GM23338 (cell line): ENCODE results near the gene MUC12. TPM values are rescaled to one million over a fixed set of nuclear protein-coding genes. Genes with fewer than 3 reads are reported as not detected.

Experiments
- ATAC-seq: fragments of 200-7000 bp; cut with Tn5 transposase; 3 replicates; pipeline ENCODE4 v1.9.1; 2020
- DNase-seq: peaks from one replicate; pipeline ENCODE4 v3.0.0-alpha.2; 2015; ENCODE audit warnings: low spot score
- H2AFZ ChIP-seq: fragments of 200-600 bp; sonication (generic); 2 replicates; pipeline ENCODE4 v1.8.0; 2016; ENCODE audit warnings: antibody characterized with exemption, mild to moderate bottlenecking, moderate library complexity
- H3F3A ChIP-seq: fragments of 200-600 bp; sonication (generic); replicated peaks from 2 replicates; pipeline ENCODE4 v1.8.0; 2017; ENCODE audit warnings: antibody characterized with exemption, mixed run types, low read depth
- H3K27ac ChIP-seq: fragments of 200-600 bp; sonication (generic); 2 replicates; pipeline ENCODE4 v1.6.1; 2016; ENCODE audit warnings: low read depth
- H3K27me3 ChIP-seq: fragments of 200-600 bp; sonication (generic); 2 replicates; pipeline ENCODE4 v1.8.0; 2016; ENCODE audit warnings: mild to moderate bottlenecking, mixed run types, moderate library complexity; ENCODE audit not compliant: insufficient read depth
- H3K36me3 ChIP-seq: fragments of 200-600 bp; sonication (generic); 2 replicates; pipeline ENCODE4 v1.8.0; 2016; ENCODE audit warnings: mild to moderate bottlenecking; ENCODE audit not compliant: insufficient read depth
- H3K4me1 ChIP-seq: fragments of 200-600 bp; sonication (generic); 2 replicates; pipeline ENCODE4 v1.8.0; 2016; ENCODE audit warnings: mild to moderate bottlenecking, moderate library complexity; ENCODE audit not compliant: insufficient read depth
- H3K4me2 ChIP-seq: fragments of 200-600 bp; sonication (generic); 2 replicates; pipeline ENCODE4 v1.7.1; 2017; ENCODE audit warnings: mixed run types
- H3K4me3 ChIP-seq: fragments of 200-600 bp; sonication (generic); 2 replicates; pipeline ENCODE4 v1.6.1; 2016; ENCODE audit warnings: mixed run types
- H3K79me2 ChIP-seq: fragments of 200-600 bp; sonication (generic); replicated peaks from 2 replicates; pipeline ENCODE4 v1.8.0; 2017; ENCODE audit warnings: mild to moderate bottlenecking; ENCODE audit not compliant: insufficient read depth
- H3K9me2 ChIP-seq: fragments of 200-600 bp; sonication (generic); 2 replicates; pipeline ENCODE4 v1.8.0; 2017; ENCODE audit not compliant: insufficient read depth
- H4K20me1 ChIP-seq: fragments of 200-600 bp; sonication (generic); replicated peaks from 2 replicates; pipeline ENCODE4 v1.8.0; 2017; ENCODE audit warnings: mild to moderate bottlenecking; ENCODE audit not compliant: insufficient read depth
- H3K27ac Mint-ChIP-seq: 2 replicates; pipeline ENCODE4 v1.8.0; 2020; ENCODE audit warnings: inconsistent platforms, mild to moderate bottlenecking, moderate library complexity, mixed read lengths
- H3K27me3 Mint-ChIP-seq: 3 replicates; pipeline ENCODE4 v1.8.0; 2022; ENCODE audit warnings: low read depth, mild to moderate bottlenecking, moderate library complexity, mixed read lengths, inconsistent platforms; ENCODE audit not compliant: insufficient read depth, poor library complexity
- H3K36me3 Mint-ChIP-seq: 3 replicates; pipeline ENCODE4 v1.8.0; 2021; ENCODE audit warnings: low read depth, mild to moderate bottlenecking, inconsistent platforms, moderate library complexity, mixed read lengths
- H3K4me1 Mint-ChIP-seq: 3 replicates; pipeline ENCODE4 v1.8.0; 2020; ENCODE audit warnings: mild to moderate bottlenecking, inconsistent platforms, mixed read lengths
- H3K4me3 Mint-ChIP-seq: 3 replicates; pipeline ENCODE4 v1.8.0; 2021; ENCODE audit warnings: moderate library complexity, mild to moderate bottlenecking, inconsistent platforms, mixed read lengths
- H3K9me3 Mint-ChIP-seq: 3 replicates; pipeline ENCODE4 v1.8.0; 2020; ENCODE audit warnings: moderate library complexity, mild to moderate bottlenecking, inconsistent platforms, mixed read lengths
- EZH2 ChIP-seq: fragments of 200-600 bp; sonication (generic); IDR thresholded peaks from one replicate; pipeline ENCODE4 v1.8.0; 2017; ENCODE audit warnings: antibody characterized with exemption, mild to moderate bottlenecking, low read depth; ENCODE audit not compliant: unreplicated experiment
- EZH2phosphoT487 ChIP-seq: fragments of 200-600 bp; sonication (generic); IDR thresholded peaks from one replicate; pipeline ENCODE4 v1.8.1; 2018; ENCODE audit warnings: antibody characterized with exemption; ENCODE audit not compliant: unreplicated experiment
- JUNB ChIP-seq: IDR thresholded peaks from one replicate; pipeline ENCODE4 v1.6.1; 2016; ENCODE audit warnings: antibody characterized with exemption; ENCODE audit not compliant: unreplicated experiment
- NANOG ChIP-seq: IDR thresholded peaks from 2 replicates; pipeline ENCODE4 v1.6.1; 2016; ENCODE audit warnings: antibody characterized with exemption, borderline replicate concordance
- POLR2AphosphoS5 ChIP-seq: IDR thresholded peaks from 2 replicates; pipeline ENCODE4 v1.6.1; 2016; ENCODE audit warnings: antibody characterized with exemption, low read depth
- STAT1 ChIP-seq: IDR thresholded peaks from one replicate; pipeline ENCODE4 v1.6.1; 2016; ENCODE audit warnings: antibody characterized with exemption; ENCODE audit not compliant: unreplicated experiment
- ZNF114 ChIP-seq: fragments of 250-450 bp; sonication (Bioruptor Pico); IDR thresholded peaks from 2 replicates; pipeline ENCODE4 v1.5.0; 2020; ENCODE audit warnings: mild to moderate bottlenecking, moderate library complexity
- polyA plus RNA-seq: library from polyadenylated mRNA; unstranded; fragments of >200 nt; fragmentation: Nextera tagmentation; extraction: Ambion mirVana; gene quantifications from 2 replicates; pipeline ENCODE4 v1.2.1, GENCODE V29; 2016
- total RNA-seq: library from RNA; depleted of rRNA; stranded (reverse); fragments of >200 nt; shearing (Covaris generic); gene quantifications from 2 replicates; pipeline ENCODE4 v1.2.3, GENCODE V29; 2014
- TF ChIP-seq, protein P1 (sequence below): IDR thresholded peaks from 2 replicates; pipeline ENCODE4 v1.6.1; 2016; ENCODE audit warnings: antibody characterized with exemption
- TF ChIP-seq, protein P2 (sequence below): IDR thresholded peaks from one replicate; pipeline ENCODE4 v1.6.1; 2018; ENCODE audit warnings: antibody characterized with exemption; ENCODE audit not compliant: unreplicated experiment
- TF ChIP-seq, protein P3 (sequence below), 2 experiments: fragments of 200-600 bp in 1 of 2; sonication (generic) in 1 of 2; conservative IDR thresholded peaks; 2 replicates each; pipeline versions ENCODE4 v1.5.1 to v1.6.1; 2016 to 2017; ENCODE audit warnings: antibody characterized with exemption in 2 of 2, low read depth in 2 of 2, mild to moderate bottlenecking in 2 of 2, moderate library complexity in 1 of 2

Gene MUC12
- total and polyA plus RNA-seq, 2 experiments from 2014 or later, result 4.6 to 18.0 TPM

DNA sequence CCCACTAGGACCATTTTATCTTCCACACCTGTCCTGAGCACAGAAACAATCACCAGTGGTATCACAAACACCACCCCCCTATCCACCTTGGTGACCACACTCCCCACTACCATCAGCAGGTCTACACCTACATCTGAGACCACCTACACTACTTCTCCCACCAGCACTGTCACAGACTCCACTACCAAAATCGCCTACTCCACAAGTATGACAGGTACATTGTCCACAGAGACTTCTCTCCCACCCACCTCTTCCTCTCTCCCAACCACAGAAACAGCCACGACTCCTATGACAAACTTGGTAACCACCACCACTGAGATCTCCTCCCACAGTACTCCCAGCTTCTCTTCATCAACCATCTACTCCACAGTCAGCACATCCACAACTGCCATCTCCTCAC is 16.7 kb upstream of the MUC12 start:
- no peak for TF ChIP-seq ZNF114 (CRISPR knock-in tag)
- no peak for TF ChIP-seq STAT1
- TF ChIP-seq POLR2AphosphoS5, result no peak
- no peak for TF ChIP-seq EZH2phosphoT487
- TF ChIP-seq EZH2, result no peak
- TF ChIP-seq, protein P1, sequence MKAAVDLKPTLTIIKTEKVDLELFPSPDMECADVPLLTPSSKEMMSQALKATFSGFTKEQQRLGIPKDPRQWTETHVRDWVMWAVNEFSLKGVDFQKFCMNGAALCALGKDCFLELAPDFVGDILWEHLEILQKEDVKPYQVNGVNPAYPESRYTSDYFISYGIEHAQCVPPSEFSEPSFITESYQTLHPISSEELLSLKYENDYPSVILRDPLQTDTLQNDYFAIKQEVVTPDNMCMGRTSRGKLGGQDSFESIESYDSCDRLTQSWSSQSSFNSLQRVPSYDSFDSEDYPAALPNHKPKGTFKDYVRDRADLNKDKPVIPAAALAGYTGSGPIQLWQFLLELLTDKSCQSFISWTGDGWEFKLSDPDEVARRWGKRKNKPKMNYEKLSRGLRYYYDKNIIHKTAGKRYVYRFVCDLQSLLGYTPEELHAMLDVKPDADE, result no peak
- TF ChIP-seq NANOG, result no peak
- no peak overlapping the region for H3K4me2 ChIP-seq
- H3K27me3 ChIP-seq, result no peaks in the 10 kb centered on the region
- 0 out of 2 replicates have a peak, but pooled peaks cover 10% of the 10 kb centered on the region for H3F3A ChIP-seq
- no peaks in the 10 kb centered on the region for H3K9me3 Mint-ChIP-seq
- ATAC-seq (no peak), DNase-seq (no peak)
- H3K4me3 Mint-ChIP-seq, result no peak overlapping the region
- no peak overlapping the region for H2AFZ ChIP-seq
- H3K27ac ChIP-seq, result no peak overlapping the region
- no peaks in the 10 kb centered on the region for H3K36me3 ChIP-seq
- H3K36me3 Mint-ChIP-seq, result no peaks in the 10 kb centered on the region
- H3K4me1 Mint-ChIP-seq, result peaks cover 18% of the 10 kb centered on the region
- no peaks in the 10 kb centered on the region for H3K79me2 ChIP-seq
- peaks cover 22% of the 10 kb centered on the region for H3K4me1 ChIP-seq
- H4K20me1 ChIP-seq, result no peaks in the 10 kb centered on the region
- peaks cover 2% of the 10 kb centered on the region for H3K27me3 Mint-ChIP-seq
- H3K9me2 ChIP-seq, result peaks cover 19% of the 10 kb centered on the region
- H3K27ac Mint-ChIP-seq, result no peak overlapping the region
- no peak overlapping the region for H3K4me3 ChIP-seq

DNA sequence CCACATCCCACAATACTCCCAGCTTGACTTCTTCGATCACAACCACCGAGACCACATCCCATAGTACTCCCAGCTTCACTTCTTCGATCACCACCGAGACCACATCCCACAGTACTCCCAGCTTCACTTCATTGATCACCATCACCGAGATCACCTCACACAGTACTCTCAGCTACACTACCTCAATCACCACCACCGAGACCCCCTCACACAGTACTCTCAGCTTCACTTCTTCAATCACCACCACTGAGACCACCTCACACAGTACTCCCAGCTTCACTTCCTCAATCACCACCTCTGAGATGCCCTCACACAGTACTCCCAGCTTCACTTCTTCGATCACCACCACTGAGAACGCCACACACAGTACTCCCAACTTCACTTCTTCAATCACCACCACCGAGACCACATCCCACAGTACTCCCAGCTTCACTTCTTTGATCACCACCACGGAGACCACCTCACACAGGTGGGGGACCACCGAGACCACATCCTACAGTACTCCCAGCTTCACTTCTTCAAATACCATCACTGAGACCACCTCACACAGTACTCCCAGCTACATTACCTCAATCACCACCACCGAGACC is 11.4 kb upstream of the MUC12 start:
- Mint-ChIP-seq H3K36me3 (no peaks in the 10 kb centered on the region), H3K27ac (no peak overlapping the region), H3K9me3 (no peaks in the 10 kb centered on the region), H3K4me1 (no peaks in the 10 kb centered on the region), H3K4me3 (no peak overlapping the region), H3K27me3 (no peaks in the 10 kb centered on the region)
- ATAC-seq (no peak), DNase-seq (no peak)
- Histone ChIP-seq H3K27ac (no peak overlapping the region), H3K27me3 (no peaks in the 10 kb centered on the region), H3K4me1 (no peaks in the 10 kb centered on the region), H4K20me1 (no peaks in the 10 kb centered on the region), H3K9me2 (peaks cover 11% of the 10 kb centered on the region), H3F3A (no peaks in the 10 kb centered on the region), H3K4me2 (no peak overlapping the region), H3K4me3 (no peak overlapping the region), H3K36me3 (no peaks in the 10 kb centered on the region), H3K79me2 (no peaks in the 10 kb centered on the region), H2AFZ (no peak overlapping the region)
- TF ChIP-seq ZNF114 (CRISPR knock-in tag), result no peak
- no peak for TF ChIP-seq EZH2
- TF ChIP-seq EZH2phosphoT487, result no peak
- TF ChIP-seq POLR2AphosphoS5, result no peak
- TF ChIP-seq, protein P2, sequence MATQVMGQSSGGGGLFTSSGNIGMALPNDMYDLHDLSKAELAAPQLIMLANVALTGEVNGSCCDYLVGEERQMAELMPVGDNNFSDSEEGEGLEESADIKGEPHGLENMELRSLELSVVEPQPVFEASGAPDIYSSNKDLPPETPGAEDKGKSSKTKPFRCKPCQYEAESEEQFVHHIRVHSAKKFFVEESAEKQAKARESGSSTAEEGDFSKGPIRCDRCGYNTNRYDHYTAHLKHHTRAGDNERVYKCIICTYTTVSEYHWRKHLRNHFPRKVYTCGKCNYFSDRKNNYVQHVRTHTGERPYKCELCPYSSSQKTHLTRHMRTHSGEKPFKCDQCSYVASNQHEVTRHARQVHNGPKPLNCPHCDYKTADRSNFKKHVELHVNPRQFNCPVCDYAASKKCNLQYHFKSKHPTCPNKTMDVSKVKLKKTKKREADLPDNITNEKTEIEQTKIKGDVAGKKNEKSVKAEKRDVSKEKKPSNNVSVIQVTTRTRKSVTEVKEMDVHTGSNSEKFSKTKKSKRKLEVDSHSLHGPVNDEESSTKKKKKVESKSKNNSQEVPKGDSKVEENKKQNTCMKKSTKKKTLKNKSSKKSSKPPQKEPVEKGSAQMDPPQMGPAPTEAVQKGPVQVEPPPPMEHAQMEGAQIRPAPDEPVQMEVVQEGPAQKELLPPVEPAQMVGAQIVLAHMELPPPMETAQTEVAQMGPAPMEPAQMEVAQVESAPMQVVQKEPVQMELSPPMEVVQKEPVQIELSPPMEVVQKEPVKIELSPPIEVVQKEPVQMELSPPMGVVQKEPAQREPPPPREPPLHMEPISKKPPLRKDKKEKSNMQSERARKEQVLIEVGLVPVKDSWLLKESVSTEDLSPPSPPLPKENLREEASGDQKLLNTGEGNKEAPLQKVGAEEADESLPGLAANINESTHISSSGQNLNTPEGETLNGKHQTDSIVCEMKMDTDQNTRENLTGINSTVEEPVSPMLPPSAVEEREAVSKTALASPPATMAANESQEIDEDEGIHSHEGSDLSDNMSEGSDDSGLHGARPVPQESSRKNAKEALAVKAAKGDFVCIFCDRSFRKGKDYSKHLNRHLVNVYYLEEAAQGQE, result no peak
- TF ChIP-seq, protein P3, sequence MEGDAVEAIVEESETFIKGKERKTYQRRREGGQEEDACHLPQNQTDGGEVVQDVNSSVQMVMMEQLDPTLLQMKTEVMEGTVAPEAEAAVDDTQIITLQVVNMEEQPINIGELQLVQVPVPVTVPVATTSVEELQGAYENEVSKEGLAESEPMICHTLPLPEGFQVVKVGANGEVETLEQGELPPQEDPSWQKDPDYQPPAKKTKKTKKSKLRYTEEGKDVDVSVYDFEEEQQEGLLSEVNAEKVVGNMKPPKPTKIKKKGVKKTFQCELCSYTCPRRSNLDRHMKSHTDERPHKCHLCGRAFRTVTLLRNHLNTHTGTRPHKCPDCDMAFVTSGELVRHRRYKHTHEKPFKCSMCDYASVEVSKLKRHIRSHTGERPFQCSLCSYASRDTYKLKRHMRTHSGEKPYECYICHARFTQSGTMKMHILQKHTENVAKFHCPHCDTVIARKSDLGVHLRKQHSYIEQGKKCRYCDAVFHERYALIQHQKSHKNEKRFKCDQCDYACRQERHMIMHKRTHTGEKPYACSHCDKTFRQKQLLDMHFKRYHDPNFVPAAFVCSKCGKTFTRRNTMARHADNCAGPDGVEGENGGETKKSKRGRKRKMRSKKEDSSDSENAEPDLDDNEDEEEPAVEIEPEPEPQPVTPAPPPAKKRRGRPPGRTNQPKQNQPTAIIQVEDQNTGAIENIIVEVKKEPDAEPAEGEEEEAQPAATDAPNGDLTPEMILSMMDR (conservative IDR thresholded peaks at IDR 0.05; ENCODE audit: low read depth in 2 of 2), result no peak
- TF ChIP-seq, protein P1, result no peak
- no peak for TF ChIP-seq JUNB
